D721Med (cell line): ENCODE measurements around the gene NPB.

Experiments used
- DNase-seq: peaks from one replicate; pipeline ENCODE4 v3.0.0; 2011; ENCODE audit warnings: low spot score; ENCODE audit not compliant: insufficient read length
- FAIRE-seq: peaks from 2 replicates; lab custom pipeline; 2011; peaks lifted over from hg19 to GRCh38; lab: Jason Lieb, UNC
- CTCF ChIP-seq: IDR thresholded peaks from 2 replicates; pipeline ENCODE4 v1.5.1; 2012; ENCODE audit warnings: mild to moderate bottlenecking, control low read depth; ENCODE audit not compliant: insufficient read depth; ENCODE audit errors: missing control alignments

The NPB gene

GRCh38 chr17:81906476-81907218 lies 4.6 kb downstream of the NPB start:
- DNase-seq = no peak
- TF ChIP-seq CTCF = peak; percentile 37
- FAIRE-seq = no peak

- DNase-seq (no peak), FAIRE-seq (no peak)
- peak; percentile 13 for TF ChIP-seq CTCF
These were observed 5.4 kb downstream of the NPB start for GRCh38 chr17:81907219-81908145.

GRCh38 chr17:81908793-81909192 lies 6.8 kb downstream of the NPB start:
- TF ChIP-seq CTCF = no peak
- FAIRE-seq (no peak), DNase-seq (no peak)

- DNase-seq (no peak), FAIRE-seq (no peak)
- no peak for TF ChIP-seq CTCF
These were observed 7.2 kb downstream of the NPB start for GRCh38 chr17:81909231-81909630.

GRCh38 chr17:81909966-81910839 lies 8.2 kb downstream of the NPB start:
- FAIRE-seq (no peak), DNase-seq (no peak)
- no peak for TF ChIP-seq CTCF

- no peak for TF ChIP-seq CTCF
- DNase-seq = no peak
- FAIRE-seq = no peak
These were observed 8.8 kb downstream of the NPB start for GRCh38 chr17:81910840-81911276.
